Left ventricle myocardium inferior (tissue), 1 donor: ENCODE data around the gene G3BP1. TPM values are rescaled to one million over a fixed set of nuclear protein-coding genes. Genes with fewer than 3 reads are reported as not detected.

ENCODE experiments used
- DNase-seq: peaks from one replicate; pipeline ENCODE4 v3.0.0-alpha.2; 2020
- H3K27ac ChIP-seq: fragments of 200-600 bp; replicated peaks from 2 replicates; pipeline ENCODE4 v1.8.0; 2021
- H3K27me3 ChIP-seq: fragments of 200-600 bp; 2 replicates; pipeline ENCODE4 v1.8.0; 2021; ENCODE audit warnings: low read depth
- H3K36me3 ChIP-seq: fragments of 200-600 bp; 2 replicates; pipeline ENCODE4 v1.8.0; 2021
- H3K4me1 ChIP-seq: fragments of 200-600 bp; 2 replicates; pipeline ENCODE4 v1.8.0; 2021
- H3K4me3 ChIP-seq: fragments of 200-600 bp; 2 replicates; pipeline ENCODE4 v1.8.0; 2021; ENCODE audit warnings: mild to moderate bottlenecking, moderate library complexity
- H3K9me3 ChIP-seq: fragments of 200-600 bp; replicated peaks from 2 replicates; pipeline ENCODE4 v1.8.0; 2021
- intact Hi-C: fragments of 100-400 bp; cut with micrococcal nuclease; formaldehyde crosslinking; loops from one replicate; pipeline ENCODE4 v1.11.0; 2022
- total RNA-seq: library from RNA; stranded (reverse); fragmentation: NEBNext Ultra II Directional; extraction: Animal tissue kit (Norgen Biotek cat#: 25700); gene quantifications from one replicate; pipeline ENCODE4 v1.2.1, GENCODE V29; 2021
- TF ChIP-seq, protein P1 (sequence below): fragments of 200-600 bp; IDR thresholded peaks from 2 replicates; pipeline ENCODE4 v1.8.0; 2021; ENCODE audit warnings: antibody characterized with exemption, mild to moderate bottlenecking, borderline replicate concordance
- donor health status: DM: no; HTN: yes; CAD: no; lungs with severe emphysema.

G3BP1 gene
- total RNA-seq, 1 donor from 2014 or later, result 95.0 TPM

DNA sequence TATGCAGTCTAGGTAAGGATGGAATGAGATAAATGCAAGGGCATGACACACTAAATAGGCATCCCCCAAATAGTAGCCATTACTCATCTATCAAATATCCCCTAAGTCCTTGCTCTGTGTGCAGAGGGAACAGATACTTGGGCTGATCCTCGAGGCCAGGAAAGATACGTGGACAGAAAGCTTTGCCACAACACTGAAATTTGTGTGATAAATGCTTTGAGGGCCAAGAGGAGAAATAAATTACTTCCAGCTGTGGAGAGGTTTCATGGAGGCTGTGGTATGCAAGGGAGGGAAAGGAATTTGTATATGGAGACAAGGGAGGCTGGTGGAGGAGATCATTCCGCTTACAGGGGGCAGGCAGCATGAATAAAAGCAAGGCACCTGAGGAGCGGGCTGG lies 31.8 kb upstream of the G3BP1 start:
- peak overlapping the region; percentile 72 for H3K27ac ChIP-seq
- H3K4me1 ChIP-seq, result peaks cover 30% of the 10 kb centered on the region
- intact Hi-C loops, result loop anchor here (5.0 to 10.0 kb wide), 2 partner anchors 78 to 295 kb away; partner anchors contain the start of gene SLC36A1
- no peak for DNase-seq
- H3K9me3 ChIP-seq, result no peaks in the 10 kb centered on the region
- TF ChIP-seq, protein P1, sequence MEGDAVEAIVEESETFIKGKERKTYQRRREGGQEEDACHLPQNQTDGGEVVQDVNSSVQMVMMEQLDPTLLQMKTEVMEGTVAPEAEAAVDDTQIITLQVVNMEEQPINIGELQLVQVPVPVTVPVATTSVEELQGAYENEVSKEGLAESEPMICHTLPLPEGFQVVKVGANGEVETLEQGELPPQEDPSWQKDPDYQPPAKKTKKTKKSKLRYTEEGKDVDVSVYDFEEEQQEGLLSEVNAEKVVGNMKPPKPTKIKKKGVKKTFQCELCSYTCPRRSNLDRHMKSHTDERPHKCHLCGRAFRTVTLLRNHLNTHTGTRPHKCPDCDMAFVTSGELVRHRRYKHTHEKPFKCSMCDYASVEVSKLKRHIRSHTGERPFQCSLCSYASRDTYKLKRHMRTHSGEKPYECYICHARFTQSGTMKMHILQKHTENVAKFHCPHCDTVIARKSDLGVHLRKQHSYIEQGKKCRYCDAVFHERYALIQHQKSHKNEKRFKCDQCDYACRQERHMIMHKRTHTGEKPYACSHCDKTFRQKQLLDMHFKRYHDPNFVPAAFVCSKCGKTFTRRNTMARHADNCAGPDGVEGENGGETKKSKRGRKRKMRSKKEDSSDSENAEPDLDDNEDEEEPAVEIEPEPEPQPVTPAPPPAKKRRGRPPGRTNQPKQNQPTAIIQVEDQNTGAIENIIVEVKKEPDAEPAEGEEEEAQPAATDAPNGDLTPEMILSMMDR, result no peak
- peaks cover 8% of the 10 kb centered on the region for H3K36me3 ChIP-seq
- H3K4me3 ChIP-seq, result peak overlapping the region; percentile 26
- no peaks in the 10 kb centered on the region for H3K27me3 ChIP-seq

DNA sequence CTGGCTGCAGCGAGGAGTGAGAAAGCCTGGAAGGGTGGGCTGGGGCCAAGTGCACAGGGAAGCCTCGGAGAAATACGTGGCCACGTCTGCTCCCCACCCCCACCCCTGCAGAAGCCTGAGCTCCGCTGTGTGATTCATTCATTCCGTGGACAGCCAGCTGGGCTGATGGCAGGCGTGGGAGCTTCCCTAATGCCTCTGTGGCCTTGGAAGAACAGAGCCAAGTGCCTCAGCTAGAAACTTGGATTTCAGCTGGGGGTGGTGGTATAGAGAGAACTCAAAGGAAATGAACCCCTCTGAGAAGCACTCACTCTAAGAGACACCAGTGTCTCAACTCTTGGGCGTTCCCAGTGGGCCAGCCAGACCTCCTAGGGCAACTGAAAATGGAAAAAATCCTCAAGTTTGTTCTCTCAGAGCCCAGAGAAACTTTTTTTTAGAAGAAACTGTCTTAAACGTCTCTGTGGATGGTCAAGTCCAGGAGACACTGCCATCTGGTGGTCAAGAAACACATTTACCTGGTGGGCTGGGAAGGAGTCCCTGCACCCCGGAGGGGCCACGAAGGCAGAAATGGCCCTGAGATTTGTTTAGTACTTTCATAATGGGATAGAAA lies 31.3 kb upstream of the G3BP1 start:
- no peaks in the 10 kb centered on the region for H3K27me3 ChIP-seq
- peaks cover 8% of the 10 kb centered on the region for H3K36me3 ChIP-seq
- DNase-seq, result peak; percentile 71
- H3K27ac ChIP-seq, result peak overlapping the region; percentile 72
- peaks cover 35% of the 10 kb centered on the region for H3K4me1 ChIP-seq
- intact Hi-C loops, result loop anchor here (5.0 to 10.0 kb wide), 2 partner anchors 78 to 296 kb away; partner anchors contain the start of gene SLC36A1
- TF ChIP-seq, protein P1, result peak; percentile 95
- H3K9me3 ChIP-seq, result no peaks in the 10 kb centered on the region
- peak overlapping the region; percentile 26 for H3K4me3 ChIP-seq

DNA sequence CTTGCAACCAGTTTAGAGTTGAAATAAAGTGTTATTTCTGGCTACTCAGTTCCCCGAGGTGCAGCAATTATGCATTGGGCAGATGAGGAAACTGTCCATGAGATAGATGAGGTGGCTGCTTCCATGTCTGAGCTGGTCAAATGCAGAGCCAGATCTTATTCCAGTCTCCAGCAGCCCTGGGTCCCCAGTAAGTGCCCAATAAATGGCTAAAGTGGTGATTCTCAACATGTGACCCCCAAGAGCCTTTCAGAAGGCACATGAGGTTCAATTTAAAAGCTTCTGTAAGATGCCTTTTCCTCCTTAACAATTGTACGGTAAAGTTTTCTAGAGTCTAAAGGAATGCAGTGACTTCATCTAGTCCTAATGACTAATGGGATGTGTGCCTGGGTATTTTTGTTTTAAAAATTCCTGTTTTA lies 30.8 kb upstream of the G3BP1 start:
- Histone ChIP-seq H3K36me3 (peaks cover 8% of the 10 kb centered on the region), H3K9me3 (no peaks in the 10 kb centered on the region), H3K4me1 (peaks cover 40% of the 10 kb centered on the region), H3K27me3 (no peaks in the 10 kb centered on the region), H3K27ac (peak overlapping the region; percentile 72), H3K4me3 (peak overlapping the region; percentile 26)
- TF ChIP-seq, protein P1, result peak; percentile 43
- no peak for DNase-seq
- intact Hi-C loops, result loop anchor here (5.0 to 10.0 kb wide), 2 partner anchors 79 to 296 kb away; partner anchors contain the start of gene SLC36A1

DNA sequence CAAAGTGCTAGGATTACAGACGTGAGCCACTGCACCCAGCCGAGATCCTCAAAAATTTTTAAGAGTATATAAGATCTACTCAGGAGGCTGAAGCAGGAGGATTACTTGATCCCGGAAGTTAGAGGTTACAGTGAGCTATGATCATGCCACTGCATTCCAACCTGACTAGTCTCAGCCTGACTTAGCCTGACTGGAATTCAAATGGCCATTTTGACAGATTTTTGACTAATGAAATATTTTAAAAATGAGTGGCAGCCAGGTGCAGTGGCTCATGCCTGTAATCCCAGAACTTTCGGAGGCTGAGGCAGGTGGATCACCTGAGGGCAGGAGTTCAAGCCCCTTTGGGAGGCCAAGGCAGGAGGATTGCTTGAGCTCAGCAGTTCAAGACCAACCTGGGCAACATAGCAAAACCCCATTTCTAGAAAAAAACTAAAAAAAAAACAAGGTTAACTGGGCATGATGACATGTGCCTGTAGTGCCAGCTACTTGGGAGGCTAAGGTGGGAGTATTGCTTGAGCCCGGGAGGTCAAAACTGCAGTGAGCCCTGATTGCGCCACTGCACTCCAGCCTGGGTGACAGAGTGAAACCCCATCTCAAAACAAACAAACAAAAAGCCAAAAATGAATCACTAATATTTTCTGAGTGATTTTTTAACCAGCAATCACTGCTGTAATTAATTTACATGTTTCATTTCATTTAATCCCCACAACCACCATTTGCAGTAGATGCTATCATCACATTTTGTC lies 29.9 kb upstream of the G3BP1 start:
- Histone ChIP-seq H3K4me3 (no peak overlapping the region), H3K36me3 (peaks cover 8% of the 10 kb centered on the region), H3K27ac (no peak overlapping the region), H3K9me3 (no peaks in the 10 kb centered on the region), H3K27me3 (no peaks in the 10 kb centered on the region), H3K4me1 (peaks cover 49% of the 10 kb centered on the region)
- TF ChIP-seq, protein P1, result no peak
- intact Hi-C loops, result loop anchor here (5.0 to 10.0 kb wide), 2 partner anchors 80 to 297 kb away; partner anchors contain the start of gene SLC36A1
- no peak for DNase-seq

DNA sequence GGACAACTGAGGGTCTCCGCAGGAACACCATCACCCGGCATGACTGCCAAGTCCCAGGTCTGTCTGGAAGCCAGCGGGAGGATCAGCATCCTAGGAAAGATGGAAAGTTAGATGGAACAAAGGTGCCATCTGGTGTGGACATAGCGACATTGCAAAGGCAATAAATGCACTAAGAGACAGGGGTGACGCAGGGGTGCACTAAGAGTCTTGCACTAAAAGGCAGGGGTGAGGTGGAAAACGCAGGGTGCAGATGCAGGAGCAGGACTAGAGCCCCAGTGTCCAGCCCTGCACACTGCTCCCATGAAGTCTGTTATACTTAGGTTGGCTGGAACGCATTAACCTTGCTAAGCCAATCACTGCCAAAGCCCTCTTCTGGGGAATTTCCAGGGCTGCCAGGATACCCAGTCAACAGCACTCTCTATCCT lies 28.9 kb upstream of the G3BP1 start:
- Histone ChIP-seq H3K4me1 (peaks cover 50% of the 10 kb centered on the region), H3K36me3 (peaks cover 8% of the 10 kb centered on the region), H3K9me3 (no peaks in the 10 kb centered on the region), H3K4me3 (no peak overlapping the region), H3K27me3 (no peaks in the 10 kb centered on the region), H3K27ac (no peak overlapping the region)
- intact Hi-C loops, result loop anchor here (5.0 to 10.0 kb wide), 2 partner anchors 81 to 298 kb away; partner anchors contain the start of gene SLC36A1
- DNase-seq, result peak; percentile 30
- TF ChIP-seq, protein P1, result peak; percentile 69
